Pons (tissue), 1 donor: Measurements from ENCODE around the gene PRKACA.
A peak's percentile ranks its signal among the peaks of the same experiment; 100 is the strongest.
"Not testable (repeated sequence)": the region's sequence is repeated elsewhere in the genome, so short reads cannot be mapped to it uniquely, and the experiment has no call there.

Experiments used
- DNase-seq: peaks from one replicate; pipeline ENCODE4 v3.0.0-alpha.2; 2016; ENCODE audit warnings: low spot score

Gene PRKACA

GRCh38 chr19:14048443-14049153 lies 69.0 kb downstream of the PRKACA start:
- DNase-seq, result no peak

GRCh38 chr19:14047866-14048265 lies 69.7 kb downstream of the PRKACA start:
- not testable (repeated sequence) for DNase-seq

- DNase-seq, result peak; percentile 52
These were observed 74.6 kb downstream of the PRKACA start for GRCh38 chr19:14042659-14043608.
